CD4-positive, alpha-beta memory T cell (primary cell): ENCODE data around the gene STK24. TPM values are rescaled to one million over a fixed set of nuclear protein-coding genes. Genes with fewer than 3 reads are reported as not detected.

Experiments
- CTCF ChIA-PET: fragments of 350-600 bp; sonication (Branson Sonifier 250); formaldehyde crosslinking; loops from one replicate; lab custom pipeline; 2021; ENCODE audit warnings: inconsistent platforms; ENCODE audit not compliant: partially characterized antibody; lab: Charles Lee
- POLR2A ChIA-PET: fragments of 350-600 bp; sonication (Branson Sonifier 250); formaldehyde crosslinking; loops from one replicate; lab custom pipeline; 2021; ENCODE audit not compliant: partially characterized antibody; lab: Charles Lee
- DNase-seq, 5 donors: peaks; one replicate each; pipeline versions ENCODE4 v3.0.0 to v3.0.0-alpha.2; 2020 to 2022; ENCODE audit warnings: mixed read lengths in 1 of 5
- H3K27ac ChIP-seq: one replicate; pipeline ENCODE4 v1.7.0; 2013; ENCODE audit warnings: low read depth, low read length
- H3K27me3 ChIP-seq: 2 replicates; pipeline ENCODE4 v1.7.0; 2013; ENCODE audit warnings: mild to moderate bottlenecking, low read length, moderate library complexity; ENCODE audit not compliant: insufficient read depth
- H3K36me3 ChIP-seq: 2 replicates; pipeline ENCODE4 v1.7.0; 2013; ENCODE audit warnings: mild to moderate bottlenecking, low read length, moderate library complexity; ENCODE audit not compliant: insufficient read depth
- H3K4me1 ChIP-seq: 2 replicates; pipeline ENCODE4 v1.7.0; 2013; ENCODE audit warnings: mild to moderate bottlenecking, low read length, moderate library complexity; ENCODE audit not compliant: insufficient read depth
- H3K4me3 ChIP-seq, 2 donors: one replicate each; pipeline ENCODE4 v1.7.0; 2013; ENCODE audit warnings: low read length in 2 of 2, mild to moderate bottlenecking in 1 of 2
- H3K9me3 ChIP-seq, 2 donors: one replicate each; pipeline ENCODE4 v1.7.0; 2013; ENCODE audit warnings: low read length in 2 of 2, control low read depth in 1 of 2; ENCODE audit not compliant: control insufficient read depth in 1 of 2
- H3K27ac Mint-ChIP-seq, 7 donors: one replicate each; pipeline ENCODE4 v1.8.0; 2020 to 2021; ENCODE audit warnings: mixed read lengths in 7 of 7, mild to moderate bottlenecking in 6 of 7, inconsistent platforms in 3 of 7, moderate library complexity in 3 of 7
- H3K27me3 Mint-ChIP-seq, 2 donors: one replicate each; pipeline ENCODE4 v1.8.0; 2020 to 2021; ENCODE audit warnings: mixed read lengths in 2 of 2
- H3K36me3 Mint-ChIP-seq, 2 donors: one replicate each; pipeline ENCODE4 v1.8.0; 2020 to 2021; ENCODE audit warnings: mixed read lengths in 2 of 2, inconsistent platforms in 1 of 2, mild to moderate bottlenecking in 1 of 2
- H3K4me1 Mint-ChIP-seq, 4 donors: one replicate each; pipeline ENCODE4 v1.8.0; 2020 to 2021; ENCODE audit warnings: mixed read lengths in 4 of 4, mild to moderate bottlenecking in 1 of 4
- H3K4me3 Mint-ChIP-seq, 8 donors: one replicate each; pipeline ENCODE4 v1.8.0; 2020 to 2021; ENCODE audit warnings: mixed read lengths in 8 of 8, mild to moderate bottlenecking in 7 of 8, moderate library complexity in 6 of 8, inconsistent platforms in 3 of 8
- H3K9me3 Mint-ChIP-seq, 8 donors: one replicate each; pipeline ENCODE4 v1.8.0; 2020 to 2021; ENCODE audit warnings: mixed read lengths in 8 of 8, mild to moderate bottlenecking in 5 of 8, inconsistent platforms in 3 of 8, moderate library complexity in 1 of 8
- intact Hi-C: fragments of 100-400 bp; cut with micrococcal nuclease; formaldehyde crosslinking; loops from one replicate; pipeline ENCODE4 v1.15.1; 2023
- polyA plus RNA-seq, 2 donors: library from polyadenylated mRNA; unstranded; fragments of 300-500 nt; fragmentation: Illumina TruSeq; gene quantifications; one replicate each; pipeline ENCODE4 v1.2.3, GENCODE V29; 2021
- total RNA-seq, 2 experiments: library from RNA; stranded (reverse); gene quantifications; one replicate each; pipeline ENCODE4 v1.2.3, GENCODE V29; 2021

Gene STK24
- total and polyA plus RNA-seq, 4 experiments from 2014 or later, result 24.2 to 147 (median 118) TPM

DNA sequence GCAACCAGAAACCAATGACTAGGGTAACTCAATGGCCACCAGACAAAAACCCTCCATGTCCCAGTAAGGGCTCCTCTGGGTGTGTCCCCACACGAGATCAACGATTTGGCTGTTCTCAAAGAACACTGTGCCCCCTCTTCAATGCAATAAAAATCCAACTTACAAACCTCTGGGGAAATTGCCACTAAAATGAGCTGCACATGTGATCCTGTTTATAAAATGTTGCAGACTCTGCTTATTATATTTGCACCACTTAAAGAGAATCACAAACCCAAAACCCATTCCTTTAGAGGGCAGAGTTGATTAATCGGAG lies 80.5 kb downstream of the STK24 start:
- H3K4me1 ChIP-seq, result peaks cover 51% of the 10 kb centered on the region
- CTCF ChIA-PET, result interaction anchor here (2.2 kb wide), 1 partner anchor 157 kb away, joined by 6 read pairs; no protein-coding TSS in a partner anchor
- Mint-ChIP-seq H3K4me3 (no peak overlapping the region), H3K27me3 (no peaks in the 10 kb centered on the region), H3K36me3 (peaks cover 22 to 54% of the 10 kb centered on the region in 2 donors), H3K27ac (peak overlapping the region in 4 of 7 donors; percentile 50 to 77 (median 65)), H3K9me3 (no peaks in the 10 kb centered on the region), H3K4me1 (peaks cover 57 to 89% (median 63%) of the 10 kb centered on the region in 4 donors)
- no peaks in the 10 kb centered on the region for H3K27me3 ChIP-seq
- DNase-seq, result no peak
- H3K9me3 ChIP-seq, result no peaks in the 10 kb centered on the region
- H3K4me3 ChIP-seq, result no peak overlapping the region
- no peak overlapping the region for H3K27ac ChIP-seq
- intact Hi-C loops, result no loop called here
- peaks cover 9% of the 10 kb centered on the region for H3K36me3 ChIP-seq
- POLR2A ChIA-PET, result no interaction called here

DNA sequence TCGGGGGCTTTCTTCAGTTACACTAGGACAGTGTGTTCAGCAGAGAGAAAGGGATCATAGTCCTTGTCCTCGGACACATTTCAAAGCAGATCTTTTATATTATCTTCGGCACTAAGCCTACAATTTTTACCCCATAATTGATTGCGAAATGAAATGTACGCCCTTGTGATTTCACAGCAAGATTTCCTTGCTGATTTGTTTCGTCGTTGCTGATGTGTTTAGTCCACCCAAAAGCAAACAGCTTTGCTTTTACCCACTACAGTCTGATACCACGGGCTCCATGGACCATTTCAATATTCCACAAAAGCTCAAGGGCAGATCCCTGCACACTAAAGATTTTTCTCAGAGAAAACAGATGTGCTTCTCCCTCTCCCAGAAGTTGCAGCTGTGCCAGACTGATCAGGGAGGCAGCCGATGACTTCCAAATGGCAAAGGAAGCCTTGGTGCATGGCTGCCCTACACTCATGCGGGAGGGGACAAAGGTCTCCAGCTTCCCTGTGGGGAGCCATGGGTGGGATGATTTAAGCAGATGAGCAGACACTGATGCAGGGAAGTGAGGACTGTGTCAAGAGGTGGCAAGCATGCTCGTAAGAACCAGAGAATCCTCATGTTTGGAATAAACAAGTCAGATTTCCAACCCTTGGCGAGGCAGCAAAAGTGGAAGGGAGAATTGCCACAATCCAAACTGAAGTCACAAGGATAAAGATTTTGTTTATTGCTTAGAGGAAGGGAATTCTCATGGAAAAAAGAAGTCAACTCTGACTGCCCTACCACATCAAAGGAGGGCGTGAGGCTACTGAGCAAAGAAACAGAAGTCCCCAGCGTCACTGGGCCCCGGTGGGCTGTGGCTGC lies 81.1 kb downstream of the STK24 start:
- no peaks in the 10 kb centered on the region for H3K9me3 Mint-ChIP-seq
- ChIA-PET CTCF (interaction anchor here (2.2 kb wide), 1 partner anchor 158 kb away, joined by 6 read pairs; no protein-coding TSS in a partner anchor), POLR2A (interaction anchor here (0.7 kb wide), 1 partner anchor 11 kb away, joined by 3 read pairs; no protein-coding TSS in a partner anchor)
- Histone ChIP-seq H3K36me3 (peaks cover 9% of the 10 kb centered on the region), H3K4me3 (no peak overlapping the region), H3K27me3 (no peaks in the 10 kb centered on the region), H3K9me3 (no peaks in the 10 kb centered on the region), H3K27ac (no peak overlapping the region), H3K4me1 (peaks cover 53% of the 10 kb centered on the region)
- peaks cover 59 to 91% (median 66%) of the 10 kb centered on the region in 4 donors for H3K4me1 Mint-ChIP-seq
- H3K36me3 Mint-ChIP-seq, result peaks cover 26 to 58% of the 10 kb centered on the region in 2 donors
- no peak overlapping the region for H3K4me3 Mint-ChIP-seq
- intact Hi-C loops, result no loop called here
- no peaks in the 10 kb centered on the region for H3K27me3 Mint-ChIP-seq
- no peak for DNase-seq
- H3K27ac Mint-ChIP-seq, result peak overlapping the region in 6 of 7 donors; percentile 16 to 76 (median 68)

- H3K4me1 Mint-ChIP-seq, result peaks cover 62 to 91% (median 66%) of the 10 kb centered on the region in 4 donors
- intact Hi-C loops, result no loop called here
- CTCF ChIA-PET, result interaction anchor here (1.1 kb wide), 1 partner anchor 49 kb away, joined by 3 read pairs; no protein-coding TSS in a partner anchor
- Histone ChIP-seq H3K36me3 (peaks cover 9% of the 10 kb centered on the region), H3K9me3 (no peaks in the 10 kb centered on the region), H3K4me1 (peaks cover 64% of the 10 kb centered on the region), H3K27ac (no peak overlapping the region), H3K4me3 (no peak overlapping the region), H3K27me3 (no peaks in the 10 kb centered on the region)
- H3K4me3 Mint-ChIP-seq, result peak overlapping the region in 1 of 8 donors; percentile 59
- H3K27ac Mint-ChIP-seq, result peak overlapping the region in 4 of 7 donors; percentile 22 to 83 (median 42)
- POLR2A ChIA-PET, result interaction anchor here (0.9 kb wide), 1 partner anchor 10 kb away, joined by 4 read pairs; no protein-coding TSS in a partner anchor
- no peak for DNase-seq
- H3K27me3 Mint-ChIP-seq, result no peaks in the 10 kb centered on the region
- H3K9me3 Mint-ChIP-seq, result peaks cover 0 to under 1% (median 0%) of the 10 kb centered on the region in 8 donors
- H3K36me3 Mint-ChIP-seq, result peaks cover 26 to 54% of the 10 kb centered on the region in 2 donors
Measured at GRCh38 chr13:98494769-98495168, 82.1 kb downstream of the STK24 start.

- CTCF ChIA-PET, result interaction anchor here (0.7 kb wide), 1 partner anchor 269 kb away, joined by 3 read pairs; no protein-coding TSS in a partner anchor
- Histone ChIP-seq H3K4me1 (peaks cover 71% of the 10 kb centered on the region), H3K27me3 (no peaks in the 10 kb centered on the region), H3K4me3 (no peak overlapping the region), H3K36me3 (peaks cover 1% of the 10 kb centered on the region), H3K9me3 (no peaks in the 10 kb centered on the region), H3K27ac (no peak overlapping the region)
- intact Hi-C loops, result no loop called here
- peak overlapping the region in 4 of 7 donors; percentile 19 to 68 (median 34) for H3K27ac Mint-ChIP-seq
- POLR2A ChIA-PET, result no interaction called here
- DNase-seq, result no peak
- no peak overlapping the region for H3K4me3 Mint-ChIP-seq
- H3K27me3 Mint-ChIP-seq, result no peaks in the 10 kb centered on the region
- H3K36me3 Mint-ChIP-seq, result peaks cover 24 to 48% of the 10 kb centered on the region in 2 donors
- peaks cover 0 to 1% (median 0%) of the 10 kb centered on the region in 8 donors for H3K9me3 Mint-ChIP-seq
- H3K4me1 Mint-ChIP-seq, result peaks cover 68 to 91% (median 77%) of the 10 kb centered on the region in 4 donors
Measured at GRCh38 chr13:98493042-98493712, 83.7 kb downstream of the STK24 start.

DNA sequence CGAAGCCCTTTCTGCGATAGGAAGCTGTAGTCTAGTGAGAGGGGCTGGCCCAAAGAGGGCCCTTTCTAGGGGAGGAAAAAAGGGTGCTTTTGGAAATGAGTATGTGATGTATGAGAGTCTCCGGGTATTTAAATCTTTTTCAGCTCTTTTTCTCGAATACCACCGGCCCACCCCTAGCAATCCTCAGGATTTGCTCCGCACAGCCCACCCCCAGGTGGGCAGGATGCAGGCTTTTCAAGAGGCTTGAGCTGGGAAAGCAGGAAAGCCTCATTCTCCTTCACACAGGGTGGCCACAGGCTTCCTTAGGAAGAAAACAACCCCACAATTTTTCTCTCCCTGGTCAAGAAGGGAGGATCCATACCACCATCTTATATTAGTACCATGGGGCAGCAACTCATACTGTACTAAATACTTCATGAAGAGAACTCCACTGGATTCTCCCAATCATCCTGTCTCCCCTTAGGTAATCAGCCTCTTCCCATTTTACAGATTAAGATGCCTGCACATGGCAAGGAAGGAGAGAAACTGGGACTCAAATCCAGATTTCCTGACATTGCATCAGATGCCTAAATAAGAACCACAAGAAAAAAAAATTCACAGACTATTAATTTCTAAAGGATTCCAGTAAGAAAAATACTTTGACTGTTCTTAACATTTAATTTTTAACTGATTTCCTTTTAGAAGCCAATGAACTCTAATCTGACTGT lies 84.4 kb downstream of the STK24 start:
- H3K27ac Mint-ChIP-seq, result peak overlapping the region in 6 of 7 donors; percentile 19 to 83 (median 67)
- intact Hi-C loops, result no loop called here
- no peaks in the 10 kb centered on the region for H3K27me3 ChIP-seq
- CTCF ChIA-PET, result no interaction called here
- POLR2A ChIA-PET, result interaction anchor here (0.6 to 1.2 kb wide), 2 partner anchors 16 to 36 kb away, joined by 3 read pairs; no protein-coding TSS in a partner anchor
- no peak overlapping the region for H3K4me3 ChIP-seq
- H3K9me3 Mint-ChIP-seq, result peaks cover 0 to 1% (median 0%) of the 10 kb centered on the region in 8 donors
- H3K4me1 ChIP-seq, result peaks cover 78% of the 10 kb centered on the region
- H3K36me3 ChIP-seq, result no peaks in the 10 kb centered on the region
- no peak for DNase-seq
- peaks cover 67 to 91% (median 77%) of the 10 kb centered on the region in 4 donors for H3K4me1 Mint-ChIP-seq
- H3K4me3 Mint-ChIP-seq, result no peak overlapping the region
- H3K36me3 Mint-ChIP-seq, result peaks cover 17 to 41% of the 10 kb centered on the region in 2 donors
- no peaks in the 10 kb centered on the region for H3K27me3 Mint-ChIP-seq
- H3K9me3 ChIP-seq, result no peaks in the 10 kb centered on the region
- H3K27ac ChIP-seq, result no peak overlapping the region

- peaks cover 81% of the 10 kb centered on the region for H3K4me1 ChIP-seq
- ChIA-PET CTCF (interaction anchor here (0.7 to 0.8 kb wide), 2 partner anchors 15 to 26 kb away, joined by 3 read pairs; no protein-coding TSS in a partner anchor), POLR2A (no interaction called here)
- no peak overlapping the region for H3K27ac ChIP-seq
- no peak for DNase-seq
- no peaks in the 10 kb centered on the region for H3K36me3 ChIP-seq
- Mint-ChIP-seq H3K27ac (peak overlapping the region in 6 of 7 donors; percentile 26 to 86 (median 59)), H3K9me3 (peaks cover 0 to 1% (median 0%) of the 10 kb centered on the region in 8 donors), H3K36me3 (peaks cover 12 to 32% of the 10 kb centered on the region in 2 donors), H3K4me1 (peaks cover 65 to 91% (median 78%) of the 10 kb centered on the region in 4 donors), H3K4me3 (peak overlapping the region in 2 of 8 donors; percentile 27 to 39), H3K27me3 (no peaks in the 10 kb centered on the region)
- no peak overlapping the region for H3K4me3 ChIP-seq
- no peaks in the 10 kb centered on the region for H3K9me3 ChIP-seq
- intact Hi-C loops, result no loop called here
- no peaks in the 10 kb centered on the region for H3K27me3 ChIP-seq
Measured at GRCh38 chr13:98490866-98491265, 86.0 kb downstream of the STK24 start.
